Mammary epithelial cell (primary cell): ENCODE results near the gene ERV3-1.
"Not testable (repeated sequence)": the region's sequence is repeated elsewhere in the genome, so short reads cannot be mapped to it uniquely, and the experiment has no call there.

Experiments
- CTCF ChIP-seq, 2 donors: IDR thresholded peaks in 1 of 2; conservative IDR thresholded peaks in 1 of 2; 2 replicates each; pipeline ENCODE4 v1.5.1; 2011 to 2012; ENCODE audit warnings: inconsistent platforms in 2 of 2, low read length in 2 of 2, mild to moderate bottlenecking in 2 of 2, control low read depth in 1 of 2, low read depth in 1 of 2; ENCODE audit not compliant: insufficient read depth in 1 of 2; ENCODE audit errors: extremely low read depth in 1 of 2
- EZH2 ChIP-seq: IDR thresholded peaks from 2 replicates; pipeline ENCODE4 v1.6.1; 2012; ENCODE audit warnings: low read length, inconsistent platforms, borderline replicate concordance

- not testable (repeated sequence) for TF ChIP-seq CTCF (conservative IDR thresholded peaks at IDR 0.05 in 1 of 2, IDR thresholded peaks at IDR 0.05 in 1 of 2; ENCODE audit: extremely low read depth in 1 of 2, insufficient read depth in 1 of 2, low read depth in 1 of 2, low read length in 2 of 2); EZH2
Measured at GRCh38 chr7:65009394-65009793, 2.9 kb upstream of the ERV3-1 start.
